NCI-H1105 treated with DMSO at 0.1 percent for 48 hours (cell line): ENCODE results near the gene RAMP3.

Source experiments
- DNase-seq: peaks from one replicate; lab custom pipeline; 2025; lab: John Stamatoyannopoulos, UW

The RAMP3 gene

GRCh38 chr7:45179666-45180065 is 22.1 kb downstream of the RAMP3 start:
- DNase-seq = no peak

- DNase-seq = no peak
These were observed 22.7 kb downstream of the RAMP3 start for GRCh38 chr7:45180084-45180986.

DNA sequence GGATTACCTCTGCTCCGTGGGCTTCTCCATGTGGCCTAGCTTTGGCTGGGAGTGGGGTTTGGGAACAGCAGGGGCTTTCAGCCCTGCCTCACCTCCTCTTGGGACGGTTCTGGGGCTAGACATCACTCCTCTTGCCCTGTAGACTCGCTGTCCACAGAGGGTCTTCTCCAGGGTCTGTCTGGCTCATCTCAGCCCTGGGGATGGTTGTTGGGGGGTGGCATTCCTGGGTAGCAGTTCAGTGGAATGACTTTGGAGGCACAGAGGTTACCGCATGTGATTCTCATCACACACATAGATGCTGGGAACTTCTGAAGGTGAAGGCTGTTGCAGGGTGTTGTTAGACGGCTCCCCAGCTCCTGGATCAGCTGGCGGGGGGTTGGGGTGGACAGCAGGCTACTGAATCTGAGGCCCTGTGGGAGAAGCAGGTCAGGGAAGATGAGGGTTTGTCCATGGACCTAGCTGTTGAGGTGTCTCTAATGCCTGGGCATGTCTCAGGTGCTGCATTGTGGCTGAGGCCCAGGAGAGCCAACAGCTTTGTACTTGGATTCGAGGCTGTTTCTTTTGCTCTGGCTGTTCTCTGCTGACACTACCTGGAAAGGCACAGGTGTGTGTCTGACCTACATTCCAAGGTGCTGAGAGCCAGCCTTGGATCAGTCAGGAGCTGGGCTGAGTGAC is 23.8 kb downstream of the RAMP3 start:
- no peak for DNase-seq

- no peak for DNase-seq
These were observed 24.6 kb downstream of the RAMP3 start for GRCh38 chr7:45181991-45182855.

DNA sequence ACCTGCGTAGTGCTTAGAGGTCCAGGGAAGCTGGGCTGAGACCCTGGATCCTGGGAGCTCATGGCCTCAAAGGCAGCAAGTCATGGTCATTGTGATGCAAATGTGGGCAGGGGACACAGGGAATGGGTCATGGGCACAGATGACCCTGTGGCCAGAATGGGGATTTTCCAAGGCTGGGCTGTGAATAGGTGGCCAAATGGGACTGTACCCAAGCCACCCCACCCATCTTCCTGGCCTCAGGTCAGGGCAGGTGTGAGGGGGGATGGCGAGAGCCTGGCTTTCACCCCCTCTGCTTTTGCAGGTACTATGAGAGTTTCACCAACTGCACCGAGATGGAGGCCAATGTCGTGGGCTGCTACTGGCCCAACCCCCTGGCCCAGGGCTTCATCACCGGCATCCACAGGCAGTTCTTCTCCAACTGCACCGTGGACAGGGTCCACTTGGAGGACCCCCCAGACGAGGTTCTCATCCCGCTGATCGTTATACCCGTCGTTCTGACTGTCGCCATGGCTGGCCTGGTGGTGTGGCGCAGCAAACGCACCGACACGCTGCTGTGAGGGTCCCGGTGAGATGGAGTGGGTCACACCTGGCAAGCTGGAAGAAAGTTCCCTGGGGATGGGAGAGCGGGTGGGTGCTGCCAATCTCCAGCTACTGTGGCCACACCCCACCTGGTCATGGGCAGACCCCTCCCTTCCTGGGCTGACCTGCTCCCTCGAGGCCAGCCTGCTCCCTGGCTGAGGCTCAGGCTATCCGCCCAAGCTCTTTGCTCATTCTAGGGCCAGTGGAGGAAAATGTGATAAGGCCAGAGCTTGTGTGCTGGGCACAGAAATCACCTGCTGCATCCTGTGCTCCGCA is 25.5 kb downstream of the RAMP3 start:
- no peak for DNase-seq

GRCh38 chr7:45183711-45184210 is 26.2 kb downstream of the RAMP3 start:
- DNase-seq = no peak

DNA sequence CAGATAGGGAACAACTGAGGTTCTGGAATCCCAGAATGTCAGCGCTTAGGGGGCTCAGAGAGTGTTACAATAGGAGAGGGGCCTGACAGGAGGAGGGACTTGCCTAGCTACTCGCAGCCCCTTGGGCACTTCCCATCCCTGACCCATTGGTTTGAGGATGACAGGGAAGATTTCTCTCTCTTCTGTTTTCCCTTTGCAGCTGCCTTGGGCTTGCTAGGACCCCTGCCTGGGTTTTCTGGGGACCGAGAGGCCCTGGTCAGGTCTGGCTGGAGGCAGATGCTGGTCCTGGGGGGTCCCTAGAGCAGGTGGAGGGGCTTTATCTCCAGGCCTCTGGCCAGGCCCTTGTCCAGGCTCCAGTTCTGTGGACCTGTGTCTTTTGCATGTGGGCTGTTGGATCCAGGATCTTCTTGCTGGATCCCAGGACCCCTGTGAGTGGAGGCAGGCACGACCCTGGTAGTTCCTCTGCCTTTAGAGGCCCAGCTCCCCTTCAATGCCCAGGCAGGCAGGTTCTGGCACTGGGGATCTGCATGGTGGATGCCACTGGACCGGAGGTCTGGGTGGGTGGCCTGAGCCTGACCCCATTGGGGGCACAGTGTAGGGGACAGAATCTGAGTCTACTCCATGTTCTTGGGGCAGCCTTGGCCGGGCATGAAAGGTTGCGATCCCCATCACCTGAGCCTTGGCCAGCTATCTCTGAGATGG is 26.9 kb downstream of the RAMP3 start:
- no peak for DNase-seq

DNA sequence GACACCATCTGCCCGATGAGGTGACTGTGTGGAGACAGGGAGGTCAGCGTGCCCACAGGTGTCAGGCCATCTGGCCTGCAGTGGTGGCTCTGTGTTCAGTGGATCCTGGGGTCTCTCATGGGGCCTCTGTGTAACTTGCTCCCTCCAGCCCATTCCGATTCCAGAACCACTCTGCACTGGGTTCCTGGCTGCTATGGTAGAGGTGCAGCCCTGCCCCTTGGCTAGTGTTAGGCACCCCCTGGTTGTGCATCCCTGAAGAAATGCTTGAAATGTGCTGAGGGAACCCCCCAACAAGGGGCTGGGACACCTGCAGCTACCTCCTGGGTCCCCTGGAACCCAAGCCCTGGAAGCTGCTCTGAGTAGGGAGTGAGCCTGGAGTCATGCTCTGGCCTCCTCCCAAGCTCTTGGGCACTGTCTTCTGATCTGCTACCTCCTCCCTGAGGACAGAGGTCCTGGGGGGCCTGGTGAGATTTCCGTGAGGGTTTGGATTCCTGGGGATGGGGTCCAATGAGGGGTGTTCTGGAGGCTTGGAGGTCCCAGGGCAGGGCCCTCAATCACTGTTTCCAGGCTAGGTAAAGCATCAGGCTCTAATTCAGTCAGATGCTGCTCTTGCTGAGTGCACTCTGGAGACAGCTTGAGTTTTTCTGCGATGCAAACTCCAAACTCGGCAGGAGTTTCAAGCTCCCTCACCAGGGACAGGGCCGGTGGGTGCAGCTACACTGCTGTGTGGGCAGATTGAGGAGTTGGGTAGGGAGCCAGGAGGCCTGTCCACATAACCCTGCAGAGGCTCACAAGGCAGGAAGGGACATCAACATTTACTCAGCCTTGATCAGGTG is 27.7 kb downstream of the RAMP3 start:
- no peak for DNase-seq

DNA sequence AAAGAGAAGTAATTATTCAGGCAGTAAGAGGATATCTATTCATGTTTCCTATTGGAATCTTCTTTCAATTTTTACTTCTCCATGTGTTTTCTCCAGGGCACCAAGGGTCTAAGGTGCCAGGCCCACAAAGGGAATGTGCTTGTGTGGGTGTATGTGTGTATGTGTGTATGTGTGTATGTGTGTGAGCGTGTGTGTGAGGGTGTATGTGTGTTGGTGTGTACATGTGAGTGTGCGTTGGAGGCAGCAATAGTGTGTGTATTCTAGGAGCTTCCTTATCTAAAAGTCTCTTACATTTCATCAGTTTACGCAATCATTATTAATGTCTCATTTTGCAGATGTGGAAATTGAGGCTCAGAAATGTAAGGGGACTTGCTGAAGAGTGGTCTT is 28.3 kb downstream of the RAMP3 start:
- no peak for DNase-seq

- no peak for DNase-seq
These were observed 28.7 kb downstream of the RAMP3 start for GRCh38 chr7:45186261-45186813.

- DNase-seq = no peak
These were observed 29.7 kb downstream of the RAMP3 start for GRCh38 chr7:45187089-45187945.

DNA sequence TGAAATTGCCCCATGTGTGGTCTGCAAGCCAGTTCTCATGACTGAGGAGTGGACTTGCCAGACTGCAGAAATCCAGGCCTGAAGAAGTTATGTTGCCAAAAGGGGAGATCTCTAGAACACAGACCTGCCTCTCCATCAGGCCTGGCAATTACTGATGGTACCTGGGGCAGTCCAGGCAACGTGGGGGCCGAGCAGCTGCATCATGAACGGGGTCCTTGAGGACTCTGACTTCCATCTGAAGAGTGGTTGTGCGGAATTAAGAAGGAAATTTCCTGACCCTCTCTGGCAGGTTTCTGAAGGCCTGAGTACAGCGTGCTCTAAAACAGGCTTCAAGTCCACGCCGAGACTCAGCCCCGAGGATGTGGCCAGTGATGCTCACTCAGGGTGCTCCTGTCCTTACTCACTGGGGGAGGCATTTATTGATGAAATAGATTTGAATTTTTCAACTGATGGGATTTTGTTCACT is 30.4 kb downstream of the RAMP3 start:
- DNase-seq = no peak

- no peak for DNase-seq
These were observed 31.1 kb downstream of the RAMP3 start for GRCh38 chr7:45188736-45189135.

DNA sequence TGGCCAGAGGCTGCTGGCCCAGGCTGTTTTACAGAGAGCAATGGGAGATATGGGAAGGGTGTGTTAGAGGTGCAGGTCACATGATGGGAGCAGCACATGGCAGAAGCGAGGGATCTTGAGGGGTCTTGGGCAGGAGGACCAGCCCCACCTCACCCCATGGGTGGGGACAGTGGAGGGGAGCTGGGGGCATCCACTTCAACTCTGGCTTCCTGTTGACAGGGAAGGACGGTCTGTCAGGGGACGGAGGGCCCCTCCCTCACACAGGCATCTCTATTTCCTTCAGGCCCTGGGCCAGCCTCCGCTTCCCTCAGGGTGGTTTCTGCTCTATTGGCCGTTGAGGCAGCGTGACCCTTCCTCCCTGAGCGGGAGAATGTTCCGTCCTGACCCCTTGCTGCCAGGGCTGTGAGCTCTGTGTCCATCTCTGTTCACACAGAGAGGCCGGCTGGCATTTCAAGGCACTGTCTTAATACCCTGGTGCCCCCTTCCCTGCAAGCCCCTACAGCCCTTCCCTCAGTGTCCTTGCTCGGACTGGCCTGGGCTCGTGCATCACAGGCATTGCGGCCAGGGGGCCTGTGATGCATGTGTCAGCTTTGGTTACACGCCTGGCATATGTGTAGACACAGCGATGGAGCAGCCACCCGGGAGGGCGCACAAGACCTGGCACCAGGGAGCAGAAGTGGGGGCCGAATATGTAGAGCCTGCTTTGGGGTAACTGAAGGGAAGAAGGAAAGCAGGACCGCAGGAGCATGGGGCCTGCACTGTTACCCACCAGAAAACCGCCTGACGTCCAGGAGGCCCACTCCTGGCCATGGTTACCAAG is 31.8 kb downstream of the RAMP3 start:
- no peak for DNase-seq

DNA sequence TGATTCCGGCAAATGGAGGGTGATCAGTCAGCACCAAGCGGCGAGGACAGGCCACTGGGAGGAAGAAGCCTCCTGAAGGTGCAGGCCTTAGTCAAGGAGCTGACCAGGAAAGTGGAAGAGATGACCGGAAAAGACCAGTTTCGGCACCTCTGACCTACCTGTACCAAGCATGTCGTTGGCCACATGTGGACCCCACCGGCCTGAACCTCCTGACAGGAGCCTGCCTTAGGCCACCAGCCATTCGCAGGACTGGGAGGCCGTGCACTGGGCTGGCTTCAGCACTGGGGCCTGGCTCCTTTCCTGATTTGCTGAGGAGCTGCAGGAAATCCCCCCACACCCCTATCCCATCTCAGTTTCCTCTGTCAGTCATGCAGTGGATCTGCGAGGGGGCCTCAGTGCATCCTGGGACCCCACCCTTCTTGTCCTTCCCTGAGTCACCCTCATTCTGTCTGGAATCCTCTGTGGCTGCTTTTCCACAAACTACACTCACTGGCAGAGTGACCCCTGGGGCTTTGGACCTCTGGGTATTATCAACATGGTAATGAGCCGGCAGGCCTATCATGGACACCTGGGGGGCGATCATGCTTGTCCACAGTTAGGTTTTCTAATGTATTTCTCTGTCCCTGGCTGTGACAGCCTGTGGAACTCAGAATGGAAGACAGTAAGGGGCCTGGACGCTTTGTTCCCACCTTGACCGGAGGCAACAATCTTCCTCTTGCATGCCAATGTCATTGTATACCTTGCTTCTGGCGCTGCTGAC is 33.0 kb downstream of the RAMP3 start:
- DNase-seq = no peak

- DNase-seq = no peak
These were observed 33.8 kb downstream of the RAMP3 start for GRCh38 chr7:45191396-45191795.

GRCh38 chr7:45192621-45193041 is 35.0 kb downstream of the RAMP3 start:
- no peak for DNase-seq
